Stimulated activated CD4-positive, alpha-beta T cell treated with anti-CD3 and anti-CD28 coated beads, Interleukin-12 subunit alpha, Interleukin-12 subunit beta, amount 100 ng/mL, for 24 hours (primary cell): ENCODE results near the gene NFATC2IP.
"Not testable (repeated sequence)": the region's sequence is repeated elsewhere in the genome, so short reads cannot be mapped to it uniquely, and the experiment has no call there.

ENCODE experiments used
- DNase-seq, 2 experiments: peaks; one replicate each; pipeline ENCODE4 v3.0.0-alpha.2; 2020; ENCODE audit warnings: low read depth in 2 of 2

The NFATC2IP gene

DNA sequence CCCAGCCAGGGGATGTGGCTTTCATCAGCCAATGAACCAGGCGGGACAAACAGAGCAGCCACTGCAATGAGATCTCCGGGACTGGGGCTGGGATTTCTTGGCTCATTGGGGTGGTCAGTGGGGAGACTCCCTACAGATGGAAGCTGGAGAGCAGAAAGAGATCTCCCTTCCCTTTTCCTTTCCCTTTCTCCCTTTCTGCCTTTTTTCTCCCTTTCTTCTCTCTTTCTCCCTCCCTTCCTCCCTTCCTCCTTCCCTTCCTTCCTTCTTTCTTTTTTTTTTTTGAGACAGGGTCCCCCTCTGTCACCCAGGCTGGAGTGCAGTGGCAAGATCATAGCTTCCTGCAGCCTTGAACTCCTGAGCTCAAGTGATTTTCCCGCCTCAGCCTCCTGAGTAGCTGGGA, 48.1 kb downstream of the NFATC2IP start:
- no peak for DNase-seq

DNA sequence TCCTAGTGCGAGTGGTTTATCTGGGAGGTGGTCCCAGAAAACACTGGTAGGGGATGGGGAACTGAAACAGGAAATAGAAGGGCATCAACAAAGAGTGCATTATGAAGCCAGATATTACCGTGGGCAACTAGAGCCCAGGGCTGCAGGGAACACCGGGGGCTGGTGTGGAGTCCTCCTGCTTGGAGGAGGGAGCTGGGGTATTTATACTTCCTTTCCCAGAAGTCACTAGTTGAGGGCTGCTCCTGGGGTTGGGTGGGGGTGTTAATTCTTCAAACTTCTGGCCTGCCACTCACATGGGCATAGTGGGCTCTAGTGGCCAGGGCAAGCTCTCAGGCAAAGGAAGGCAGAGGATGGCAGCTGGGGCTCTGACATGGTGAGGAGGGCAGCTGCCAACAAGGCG, 48.8 kb downstream of the NFATC2IP start:
- DNase-seq: no peak

DNA sequence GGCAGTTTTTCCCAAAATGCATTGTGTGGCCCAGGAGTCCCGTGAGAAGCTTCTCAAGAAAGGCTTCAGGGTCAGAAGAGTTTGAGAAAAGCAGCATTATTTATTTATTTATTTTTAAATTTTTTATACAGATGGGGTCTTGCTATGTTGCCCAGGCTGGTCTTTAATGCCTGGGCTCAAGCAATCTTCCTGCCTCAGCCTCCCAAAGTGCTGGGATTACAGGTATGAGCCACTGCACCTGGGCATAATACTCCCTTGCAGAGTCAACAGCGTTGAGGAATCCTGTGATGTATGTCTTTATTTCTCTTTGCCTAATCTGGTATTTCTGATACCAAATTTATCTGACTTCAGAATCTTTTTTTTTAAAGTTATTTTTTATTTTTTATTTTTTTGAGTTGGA, 49.3 kb downstream of the NFATC2IP start:
- DNase-seq: no peak

DNA sequence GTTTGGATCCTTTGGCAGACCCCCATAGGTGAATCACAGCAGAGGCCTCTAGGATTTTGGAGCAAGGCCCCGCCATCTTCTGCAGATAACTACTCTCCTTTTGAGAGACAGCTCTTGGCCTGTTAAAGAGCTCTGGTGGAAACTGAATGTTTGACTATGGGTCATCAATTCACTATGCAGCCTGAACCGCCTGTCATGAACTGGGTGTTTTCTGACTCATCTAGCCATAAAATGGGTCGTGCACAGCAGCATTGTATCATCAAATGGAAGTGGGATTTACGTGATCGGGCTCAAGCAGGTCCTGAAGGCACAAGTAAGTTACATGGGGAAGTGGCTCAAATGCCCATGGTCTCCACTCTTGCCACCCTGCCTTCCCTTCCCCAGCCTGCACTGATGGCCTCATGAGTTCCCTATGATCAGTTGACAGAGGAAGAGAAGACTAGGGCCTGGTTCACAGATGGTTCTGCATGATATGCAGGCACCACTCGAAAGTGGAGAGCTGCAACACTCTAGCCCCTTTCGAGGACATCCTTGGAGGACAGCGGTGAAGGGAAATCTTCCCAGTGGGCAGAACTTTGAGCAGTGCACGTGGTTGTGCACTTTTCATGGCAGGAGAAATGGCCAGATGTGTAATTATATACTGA, 53.9 kb downstream of the NFATC2IP start:
- DNase-seq: not testable (repeated sequence)

DNA sequence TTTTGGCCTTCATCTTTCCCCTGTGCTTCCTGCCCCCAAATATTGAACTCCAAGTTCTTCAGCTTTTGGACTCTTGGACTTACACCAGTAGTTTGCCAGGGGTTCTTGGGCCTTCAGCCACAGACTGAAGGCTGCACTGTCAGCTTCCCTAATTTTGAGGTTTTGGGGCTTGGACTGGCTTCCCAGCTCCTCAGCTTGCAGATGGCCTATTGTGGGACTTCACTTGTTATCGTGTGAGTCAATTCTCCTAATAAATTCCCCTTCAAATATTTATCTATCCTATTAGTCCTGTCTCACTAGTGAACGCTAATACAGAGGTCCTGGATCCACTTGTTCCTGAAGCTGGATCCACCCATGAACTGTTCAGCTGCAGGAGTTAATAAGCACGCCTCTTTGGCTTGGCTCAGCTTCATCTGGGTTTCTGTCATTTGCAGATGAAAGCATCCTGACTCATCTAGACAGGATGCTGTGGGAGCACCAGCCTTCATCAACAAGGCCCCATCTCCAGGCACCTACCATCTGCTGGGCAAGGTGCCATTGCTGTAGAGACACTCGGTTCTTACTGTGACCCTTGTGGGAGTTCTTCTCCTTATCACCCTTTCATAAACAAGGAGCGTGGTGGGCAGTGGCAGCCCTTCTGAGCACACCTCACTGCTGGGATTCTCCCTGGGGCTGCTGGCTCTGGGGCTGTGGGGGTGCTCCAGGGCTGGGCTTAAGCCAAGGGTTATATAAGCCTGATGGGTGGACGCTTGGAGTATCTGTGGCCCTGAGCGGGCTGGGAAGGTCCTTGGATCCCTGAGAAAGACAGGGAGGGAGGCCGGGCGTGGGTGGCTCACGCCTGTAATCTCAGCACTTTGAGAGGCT, 57.2 kb downstream of the NFATC2IP start:
- DNase-seq: peak in 1 of 2 experiments; percentile 66

DNA sequence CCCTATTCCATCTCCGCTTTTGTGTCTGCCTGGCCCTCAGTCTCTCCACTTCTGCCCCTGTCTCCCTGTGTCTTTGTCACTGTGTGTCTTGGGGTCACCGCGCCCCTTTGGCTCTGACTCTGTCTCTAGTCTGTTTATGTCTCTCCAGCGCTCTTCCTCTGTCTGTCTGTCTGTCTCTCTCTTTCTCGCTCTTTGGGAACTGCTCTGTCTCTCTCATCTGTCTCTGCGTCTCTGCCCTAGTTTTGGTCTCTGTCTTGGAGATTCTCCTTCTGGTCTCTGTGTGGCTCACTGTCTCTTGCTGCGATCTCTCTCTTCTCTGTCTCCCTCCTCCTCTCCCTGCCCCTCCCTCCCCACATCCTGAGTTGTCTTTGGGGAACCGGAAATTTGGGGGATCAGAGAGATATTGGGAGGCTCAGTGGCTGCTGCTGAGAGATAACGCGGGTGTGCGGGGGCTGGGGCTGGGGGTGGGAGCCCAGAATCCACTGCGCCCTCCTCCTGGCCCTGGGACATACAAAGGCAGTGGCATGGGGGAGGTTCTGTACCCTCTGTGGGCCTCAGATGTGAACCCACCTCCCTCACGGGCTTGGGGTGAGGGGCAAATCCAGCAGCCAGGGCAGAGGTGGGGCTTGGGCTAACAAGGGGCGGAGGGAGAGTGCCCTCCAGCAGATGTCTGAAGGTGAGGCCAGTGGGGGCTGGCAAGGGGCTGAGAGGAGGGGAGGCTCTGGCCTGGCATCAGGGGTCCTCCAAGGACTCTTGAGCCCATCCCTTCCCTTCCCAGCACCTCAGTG, 58.5 kb downstream of the NFATC2IP start:
- DNase-seq: peak in 1 of 2 experiments; percentile 44

DNA sequence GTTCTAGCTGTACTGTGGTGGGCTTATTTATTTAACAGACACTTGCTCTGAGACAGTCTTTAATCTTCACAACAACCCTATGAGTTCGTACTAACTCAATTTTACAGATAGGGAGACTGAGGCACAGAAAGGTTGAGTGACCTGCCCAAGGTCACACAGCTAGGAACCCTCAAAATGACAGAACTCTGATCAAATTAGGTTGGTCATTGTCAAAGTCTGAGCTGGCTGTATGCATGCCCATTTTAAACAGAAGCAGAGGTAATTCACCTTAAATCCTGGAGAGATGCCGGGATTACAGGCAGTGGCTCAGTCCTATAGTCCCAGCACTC, 59.1 kb downstream of the NFATC2IP start:
- DNase-seq: no peak

DNA sequence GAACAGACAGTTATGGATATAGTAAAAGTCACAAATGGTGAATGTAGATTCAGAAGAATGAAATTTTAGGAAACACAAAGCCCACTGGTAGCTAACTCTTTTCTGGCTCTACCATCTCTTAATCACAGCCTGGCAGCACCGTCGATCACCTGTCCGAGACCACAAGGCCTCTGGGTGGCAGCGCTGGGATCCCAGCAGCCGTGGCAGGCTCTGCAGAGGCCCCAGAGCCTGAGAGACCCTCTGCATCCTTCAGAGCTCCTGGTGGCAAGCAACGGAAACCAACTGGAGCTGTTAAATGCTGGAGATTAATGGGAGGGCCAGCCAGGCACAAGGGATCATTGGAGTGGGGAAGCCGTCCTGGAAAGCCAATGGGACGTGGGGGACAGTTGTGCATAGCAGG, 60.4 kb downstream of the NFATC2IP start:
- no peak for DNase-seq

DNA sequence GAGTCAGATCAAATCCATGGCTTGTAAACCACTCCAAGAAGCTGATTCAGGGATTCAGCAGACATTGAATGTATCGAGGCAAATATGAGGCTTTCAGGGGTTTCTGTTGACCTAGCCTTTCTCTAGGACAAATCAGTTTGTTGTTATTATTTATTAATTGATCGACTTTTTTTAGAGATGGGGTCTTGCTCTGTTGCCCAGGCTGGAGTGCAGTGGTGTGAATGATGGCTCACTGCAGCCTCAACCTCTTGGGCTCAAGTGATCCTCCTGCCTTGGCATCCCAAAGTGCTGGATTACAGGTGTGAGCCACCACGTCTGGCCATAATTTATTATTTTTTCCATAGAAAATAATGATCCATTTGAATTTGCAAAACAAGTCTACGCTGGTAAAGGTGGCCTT, 61.1 kb downstream of the NFATC2IP start:
- no peak for DNase-seq

DNA sequence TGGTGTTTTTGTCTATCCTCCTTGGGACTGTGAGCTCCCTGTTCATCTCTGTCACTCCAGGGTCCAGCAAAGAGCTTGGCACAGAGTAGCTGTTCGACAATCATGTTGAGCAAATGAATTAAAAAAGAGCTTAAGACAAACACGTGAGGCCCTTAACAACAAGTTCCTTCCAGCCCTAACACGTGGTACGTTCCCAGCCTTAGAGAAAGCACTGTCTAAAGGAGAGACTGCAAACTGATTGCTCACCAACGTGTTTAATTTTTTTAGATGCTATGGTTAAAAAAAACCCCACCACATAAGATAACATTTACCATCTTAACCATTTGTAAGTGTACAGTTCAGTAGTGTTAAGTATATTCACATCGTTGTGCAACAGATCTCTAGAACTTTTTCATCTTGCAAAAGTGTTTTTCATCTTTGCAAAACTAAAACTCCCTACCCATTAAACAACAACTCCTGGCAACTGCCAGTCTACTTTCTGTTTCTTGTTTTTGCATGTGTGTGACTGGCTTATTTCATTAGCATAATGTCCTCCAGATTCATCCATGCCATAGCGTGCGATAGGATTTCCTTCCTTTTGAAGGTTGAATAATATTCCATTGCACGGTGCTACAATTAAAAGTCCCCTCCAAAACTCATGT, 62.3 kb downstream of the NFATC2IP start:
- no peak for DNase-seq

DNA sequence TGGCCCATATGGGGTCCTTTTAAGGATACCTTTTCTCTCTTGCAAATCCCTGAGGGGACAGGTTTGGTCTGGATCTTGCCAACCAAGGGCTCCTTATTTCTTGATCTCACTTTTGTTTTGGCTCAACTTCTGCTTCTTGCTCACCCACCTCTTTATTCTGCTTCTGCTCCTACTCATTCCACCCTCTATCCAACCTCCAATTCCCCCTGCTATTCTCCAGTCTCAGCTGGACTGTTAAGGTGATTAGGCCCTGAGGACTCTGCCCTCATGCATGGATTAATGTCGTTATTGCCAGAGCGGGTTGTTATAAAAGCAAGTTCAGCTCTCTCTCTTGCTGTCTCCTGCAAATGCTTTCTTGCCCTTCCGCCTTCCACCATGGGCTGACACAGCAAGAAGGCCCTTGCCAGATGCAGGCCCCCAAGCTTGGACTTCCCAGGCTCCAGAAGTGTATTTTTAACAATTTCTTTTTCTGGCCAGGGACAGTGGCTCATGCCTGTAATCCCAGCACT, 63.9 kb downstream of the NFATC2IP start:
- no peak for DNase-seq
